Measurements from ENCODE around the gene UBN1. TPM values are rescaled to one million over a fixed set of nuclear protein-coding genes. Genes with fewer than 3 reads are reported as not detected.

Gene UBN1
- total RNA-seq, 1 experiment from 2014 or later = 63.1 TPM

- in situ Hi-C loops (cut with HindIII; ENCODE audit: low pct_unique_long_range_greater_than_20kb, low sequenced_read_pairs) (no loop called here), intact Hi-C loops (cut with micrococcal nuclease; ENCODE audit: unreplicated experiment) (no loop called here)
- DNase-seq (ENCODE audit: low read depth, low spot score) = no peak
- Histone ChIP-seq H3K27me3 (ENCODE audit: control insufficient read depth, insufficient read depth, low read length) (no peaks in the 10 kb centered on the region), H3K36me3 (ENCODE audit: control insufficient read depth, insufficient read depth, low read length) (peaks cover 36% of the 10 kb centered on the region), H3K4me1 (ENCODE audit: control insufficient read depth, insufficient read depth, low read length) (no peaks in the 10 kb centered on the region), H3K4me3 (ENCODE audit: low read depth in 2 of 2, low read length in 2 of 2) (no peak overlapping the region), H3K9me3 (ENCODE audit: control insufficient read depth, insufficient read depth, low read depth, low read length) (no peaks in the 10 kb centered on the region), H3K27ac (ENCODE audit: low read length) (no peak overlapping the region)
- POLR2A ChIA-PET = interaction anchor here (0.6 kb wide), 1 partner anchor 66 kb away, joined by 3 read pairs; no protein-coding TSS in a partner anchor
- TF ChIP-seq POLR2AphosphoS5 (IDR thresholded peaks at IDR 0.05; ENCODE audit: low read depth, low read length) = no peak
- no peak for TF ChIP-seq CTCF (IDR thresholded peaks at IDR 0.05)
- no peak for TF ChIP-seq SIN3A (IDR thresholded peaks at IDR 0.05; ENCODE audit: borderline replicate concordance, insufficient read depth, low read depth, low read length)
- no peak for ATAC-seq
- BruUV-seq (replicated peaks) = no TSS peak
- CTCF ChIA-PET = interaction anchor here (0.7 kb wide), 1 partner anchor 69 kb away, joined by 3 read pairs; no protein-coding TSS in a partner anchor
Observed at GRCh38 chr16:4826980-4827379, 20.3 kb upstream of the UBN1 start.

GRCh38 chr16:4828567-4829321 lies 18.5 kb upstream of the UBN1 start:
- no peak for ATAC-seq

More at GRCh38 chr16:4828567-4829321, 18.5 kb upstream of the UBN1 start:
- TF ChIP-seq TCF7L2 (IDR thresholded peaks at IDR 0.05; ENCODE audit: low read depth, low read length) = no peak
- TF ChIP-seq CTCF (IDR thresholded peaks at IDR 0.05) = no peak
- no peak for TF ChIP-seq REST (IDR thresholded peaks at IDR 0.05; ENCODE audit: insufficient read depth in 1 of 2, low read depth in 2 of 2, low read length in 1 of 2)
- BruUV-seq (replicated peaks) = no TSS peak
- Histone ChIP-seq H3K36me3 (ENCODE audit: control insufficient read depth, insufficient read depth, low read length) (peaks cover 33% of the 10 kb centered on the region), H3K9me3 (ENCODE audit: control insufficient read depth, insufficient read depth, low read depth, low read length) (no peaks in the 10 kb centered on the region), H3K4me1 (ENCODE audit: control insufficient read depth, insufficient read depth, low read length) (no peaks in the 10 kb centered on the region), H3K27ac (ENCODE audit: low read length) (no peak overlapping the region), H3K27me3 (ENCODE audit: control insufficient read depth, insufficient read depth, low read length) (no peaks in the 10 kb centered on the region), H3K4me3 (ENCODE audit: low read depth in 2 of 2, low read length in 2 of 2) (no peak overlapping the region)
- intact Hi-C loops (cut with micrococcal nuclease; ENCODE audit: unreplicated experiment) (no loop called here), in situ Hi-C loops (cut with HindIII; ENCODE audit: low pct_unique_long_range_greater_than_20kb, low sequenced_read_pairs) (no loop called here)
- ChIA-PET POLR2A (no interaction called here), CTCF (no interaction called here)
- DNase-seq (ENCODE audit: low read depth, low spot score) = no peak
